Measurements from ENCODE around the gene GARIN5A.

The GARIN5A gene

GRCh38 chr19:50476224-50476906 is at the start of gene GARIN5A, which contains the start of gene EMC10:
Gene GARIN5A (minus strand): TSS chr19:50476848. CDS start chr19:50476388, 460 bp downstream.
Gene EMC10 (plus strand): TSS chr19:50476507. CDS start chr19:50476545, 38 bp downstream.
- no peaks in the 10 kb centered on the region for H3K9me3 Mint-ChIP-seq
- no peaks in the 10 kb centered on the region for H3K27me3 Mint-ChIP-seq
- peak within 1 kb of the TSS; percentile 98 for H3K4me3 Mint-ChIP-seq
- peak; percentile 96 for DNase-seq
- H3K4me1 Mint-ChIP-seq (ENCODE audit: low read depth): peaks cover 23% of the 10 kb centered on the region
- peak within 1 kb of the TSS; percentile 96 for H3K27ac Mint-ChIP-seq
- H3K36me3 Mint-ChIP-seq (ENCODE audit: low read depth): peaks cover 39% of the 10 kb centered on the region

- Mint-ChIP-seq H3K9me3 (no peaks in the 10 kb centered on the region), H3K27me3 (peaks cover 9% of the 10 kb centered on the region), H3K36me3 (ENCODE audit: low read depth) (no peaks in the 10 kb centered on the region), H3K4me1 (ENCODE audit: low read depth) (no peaks in the 10 kb centered on the region), H3K4me3 (no peak overlapping the region), H3K27ac (no peak overlapping the region)
- no peak for DNase-seq
Observed at GRCh38 chr19:50522881-50523280, 46.2 kb upstream of the GARIN5A start.

- Mint-ChIP-seq H3K36me3 (ENCODE audit: low read depth) (no peaks in the 10 kb centered on the region), H3K4me3 (no peak overlapping the region), H3K27ac (no peak overlapping the region), H3K4me1 (ENCODE audit: low read depth) (no peaks in the 10 kb centered on the region), H3K9me3 (no peaks in the 10 kb centered on the region), H3K27me3 (peaks cover 11% of the 10 kb centered on the region)
- DNase-seq: no peak
Observed at GRCh38 chr19:50520822-50521465, 44.3 kb upstream of the GARIN5A start.

- Mint-ChIP-seq H3K4me1 (ENCODE audit: low read depth) (peaks cover 1% of the 10 kb centered on the region), H3K4me3 (no peak overlapping the region), H3K27ac (no peak overlapping the region), H3K9me3 (no peaks in the 10 kb centered on the region), H3K36me3 (ENCODE audit: low read depth) (no peaks in the 10 kb centered on the region), H3K27me3 (peaks cover 21% of the 10 kb centered on the region)
- no peak for DNase-seq
Observed at GRCh38 chr19:50519006-50519575, 42.4 kb upstream of the GARIN5A start.

- no peak overlapping the region for H3K27ac Mint-ChIP-seq
- DNase-seq: no peak
- H3K9me3 Mint-ChIP-seq: no peaks in the 10 kb centered on the region
- H3K4me1 Mint-ChIP-seq (ENCODE audit: low read depth): peaks cover 1% of the 10 kb centered on the region
- no peak overlapping the region for H3K4me3 Mint-ChIP-seq
- H3K36me3 Mint-ChIP-seq (ENCODE audit: low read depth): no peaks in the 10 kb centered on the region
- peaks cover 23% of the 10 kb centered on the region for H3K27me3 Mint-ChIP-seq
Observed at GRCh38 chr19:50518091-50519005, 41.7 kb upstream of the GARIN5A start.

- Mint-ChIP-seq H3K4me3 (no peak overlapping the region), H3K36me3 (ENCODE audit: low read depth) (no peaks in the 10 kb centered on the region)
- DNase-seq: no peak
Observed at GRCh38 chr19:50517704-50518075, 41.0 kb upstream of the GARIN5A start.

GRCh38 chr19:50516964-50517703 is 40.5 kb upstream of the GARIN5A start:
- H3K4me3 Mint-ChIP-seq: no peak overlapping the region
- no peak for DNase-seq
- no peaks in the 10 kb centered on the region for H3K9me3 Mint-ChIP-seq
- no peak overlapping the region for H3K27ac Mint-ChIP-seq
- peaks cover 23% of the 10 kb centered on the region for H3K27me3 Mint-ChIP-seq
- no peaks in the 10 kb centered on the region for H3K36me3 Mint-ChIP-seq (ENCODE audit: low read depth)
- peaks cover 1% of the 10 kb centered on the region for H3K4me1 Mint-ChIP-seq (ENCODE audit: low read depth)

More at GRCh38 chr19:50517704-50518075, 41.0 kb upstream of the GARIN5A start:
- Mint-ChIP-seq H3K4me1 (ENCODE audit: low read depth) (peaks cover 1% of the 10 kb centered on the region), H3K27ac (no peak overlapping the region), H3K27me3 (peaks cover 23% of the 10 kb centered on the region), H3K9me3 (no peaks in the 10 kb centered on the region)

GRCh38 chr19:50516456-50516855 is 39.8 kb upstream of the GARIN5A start:
- Mint-ChIP-seq H3K27me3 (peaks cover 23% of the 10 kb centered on the region), H3K9me3 (no peaks in the 10 kb centered on the region), H3K4me3 (no peak overlapping the region), H3K27ac (no peak overlapping the region), H3K36me3 (ENCODE audit: low read depth) (no peaks in the 10 kb centered on the region), H3K4me1 (ENCODE audit: low read depth) (peaks cover 6% of the 10 kb centered on the region)
- DNase-seq: no peak

GRCh38 chr19:50515168-50515561 is 38.5 kb upstream of the GARIN5A start:
- H3K27ac Mint-ChIP-seq: no peak overlapping the region
- peaks cover 20% of the 10 kb centered on the region for H3K27me3 Mint-ChIP-seq
- no peaks in the 10 kb centered on the region for H3K9me3 Mint-ChIP-seq
- no peak for DNase-seq
- peaks cover 5% of the 10 kb centered on the region for H3K36me3 Mint-ChIP-seq (ENCODE audit: low read depth)
- peaks cover 12% of the 10 kb centered on the region for H3K4me1 Mint-ChIP-seq (ENCODE audit: low read depth)
- no peak overlapping the region for H3K4me3 Mint-ChIP-seq

- no peak for DNase-seq
- Mint-ChIP-seq H3K27me3 (peaks cover 20% of the 10 kb centered on the region), H3K27ac (no peak overlapping the region)
Observed at GRCh38 chr19:50514346-50515167, 37.9 kb upstream of the GARIN5A start.

GRCh38 chr19:50513746-50514345 is 37.2 kb upstream of the GARIN5A start, which contains the start of gene ASPDH:
Gene ASPDH (minus strand): TSS chr19:50513913. CDS start chr19:50513823, 90 bp downstream.
- DNase-seq: no peak
- no peak within 1 kb of the TSS for H3K4me3 Mint-ChIP-seq
- no peak within 1 kb of the TSS for H3K27ac Mint-ChIP-seq
- no peaks in the 10 kb centered on the region for H3K9me3 Mint-ChIP-seq
- H3K36me3 Mint-ChIP-seq (ENCODE audit: low read depth): peaks cover 9% of the 10 kb centered on the region
- H3K4me1 Mint-ChIP-seq (ENCODE audit: low read depth): peaks cover 16% of the 10 kb centered on the region
- peaks cover 20% of the 10 kb centered on the region for H3K27me3 Mint-ChIP-seq

More at GRCh38 chr19:50514346-50515167, 37.9 kb upstream of the GARIN5A start:
- H3K4me3 Mint-ChIP-seq: no peak overlapping the region
- peaks cover 5% of the 10 kb centered on the region for H3K36me3 Mint-ChIP-seq (ENCODE audit: low read depth)
- H3K9me3 Mint-ChIP-seq: no peaks in the 10 kb centered on the region
- H3K4me1 Mint-ChIP-seq (ENCODE audit: low read depth): peaks cover 12% of the 10 kb centered on the region

GRCh38 chr19:50512999-50513745 is 36.5 kb upstream of the GARIN5A start:
- Mint-ChIP-seq H3K36me3 (ENCODE audit: low read depth) (peaks cover 11% of the 10 kb centered on the region), H3K4me3 (no peak overlapping the region), H3K27ac (no peak overlapping the region), H3K4me1 (ENCODE audit: low read depth) (peaks cover 19% of the 10 kb centered on the region), H3K27me3 (peaks cover 14% of the 10 kb centered on the region), H3K9me3 (no peaks in the 10 kb centered on the region)
- no peak for DNase-seq

All from activated T-cell treated with anti-CD3 and anti-CD28 coated beads, Interleukin-2, amount 50 U/mL, for 24 hours (primary cell).